ENCODE results near the gene BRCC3. TPM values are rescaled to one million over a fixed set of nuclear protein-coding genes. Genes with fewer than 3 reads are reported as not detected.

Gene BRCC3
- total RNA-seq, 1 donor from 2014 or later = 21.8 TPM

DNA sequence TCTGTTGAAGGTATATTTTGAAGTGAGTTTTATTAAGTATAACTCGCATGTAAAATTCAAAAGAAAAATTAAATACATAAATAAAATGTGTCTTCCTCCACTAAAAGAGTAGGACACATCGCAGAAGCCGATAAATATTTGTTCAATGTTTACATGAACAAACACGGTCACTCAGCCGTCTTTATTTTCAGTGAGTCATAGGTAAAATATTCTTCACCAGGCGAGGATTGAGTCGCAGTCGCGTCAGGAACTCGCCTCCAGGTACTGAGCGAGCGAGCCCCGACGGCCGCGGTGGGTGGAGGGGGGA, 44.9 kb upstream of the BRCC3 start:
- no peaks in the 10 kb centered on the region for H3K27me3 ChIP-seq (ENCODE audit: insufficient read depth, low read length)
- H3K4me3 ChIP-seq (ENCODE audit: insufficient read depth, low read depth, low read length) = peak overlapping the region; percentile 54
- peaks cover 13% of the 10 kb centered on the region for H3K79me2 ChIP-seq (ENCODE audit: insufficient read depth, low read length)
- Mint-ChIP-seq H3K9me3 (ENCODE audit: unreplicated experiment) (no peaks in the 10 kb centered on the region), H3K4me3 (ENCODE audit: unreplicated experiment) (peak overlapping the region; percentile 84), H3K27ac (ENCODE audit: unreplicated experiment) (peak overlapping the region; percentile 91), H3K4me1 (ENCODE audit: low read depth, unreplicated experiment) (peaks cover 5% of the 10 kb centered on the region), H3K27me3 (ENCODE audit: low read depth, unreplicated experiment) (no peaks in the 10 kb centered on the region), H3K36me3 (ENCODE audit: low read depth, unreplicated experiment) (no peaks in the 10 kb centered on the region)
- peak overlapping the region; percentile 99 for H3K9ac ChIP-seq (ENCODE audit: low read length)
- peaks cover 3% of the 10 kb centered on the region for H3K4me1 ChIP-seq (ENCODE audit: insufficient read depth, low read length)
- DNase-seq (ENCODE audit: low read depth) (no peak), FAIRE-seq (peak; percentile 69)
- no peak for TF ChIP-seq EZH2 (IDR thresholded peaks at IDR 0.05; ENCODE audit: insufficient read depth, low read length)
- TF ChIP-seq, protein P1, sequence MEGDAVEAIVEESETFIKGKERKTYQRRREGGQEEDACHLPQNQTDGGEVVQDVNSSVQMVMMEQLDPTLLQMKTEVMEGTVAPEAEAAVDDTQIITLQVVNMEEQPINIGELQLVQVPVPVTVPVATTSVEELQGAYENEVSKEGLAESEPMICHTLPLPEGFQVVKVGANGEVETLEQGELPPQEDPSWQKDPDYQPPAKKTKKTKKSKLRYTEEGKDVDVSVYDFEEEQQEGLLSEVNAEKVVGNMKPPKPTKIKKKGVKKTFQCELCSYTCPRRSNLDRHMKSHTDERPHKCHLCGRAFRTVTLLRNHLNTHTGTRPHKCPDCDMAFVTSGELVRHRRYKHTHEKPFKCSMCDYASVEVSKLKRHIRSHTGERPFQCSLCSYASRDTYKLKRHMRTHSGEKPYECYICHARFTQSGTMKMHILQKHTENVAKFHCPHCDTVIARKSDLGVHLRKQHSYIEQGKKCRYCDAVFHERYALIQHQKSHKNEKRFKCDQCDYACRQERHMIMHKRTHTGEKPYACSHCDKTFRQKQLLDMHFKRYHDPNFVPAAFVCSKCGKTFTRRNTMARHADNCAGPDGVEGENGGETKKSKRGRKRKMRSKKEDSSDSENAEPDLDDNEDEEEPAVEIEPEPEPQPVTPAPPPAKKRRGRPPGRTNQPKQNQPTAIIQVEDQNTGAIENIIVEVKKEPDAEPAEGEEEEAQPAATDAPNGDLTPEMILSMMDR (IDR thresholded peaks at IDR 0.05; ENCODE audit: insufficient read depth, low read depth, low read length) = no peak
- H4K20me1 ChIP-seq (ENCODE audit: insufficient read depth, low read length) = no peaks in the 10 kb centered on the region
- peak overlapping the region; percentile 97 for H3K27ac ChIP-seq (ENCODE audit: low read depth, low read length)
- no peaks in the 10 kb centered on the region for H3K9me3 ChIP-seq (ENCODE audit: insufficient read depth, low read depth, low read length)
- H3K4me2 ChIP-seq (ENCODE audit: low read length) = peak overlapping the region; percentile 91
- no peak overlapping the region for H2AFZ ChIP-seq (ENCODE audit: low read depth, low read length)
- no peaks in the 10 kb centered on the region for H3K36me3 ChIP-seq (ENCODE audit: insufficient read depth, low read length)

DNA sequence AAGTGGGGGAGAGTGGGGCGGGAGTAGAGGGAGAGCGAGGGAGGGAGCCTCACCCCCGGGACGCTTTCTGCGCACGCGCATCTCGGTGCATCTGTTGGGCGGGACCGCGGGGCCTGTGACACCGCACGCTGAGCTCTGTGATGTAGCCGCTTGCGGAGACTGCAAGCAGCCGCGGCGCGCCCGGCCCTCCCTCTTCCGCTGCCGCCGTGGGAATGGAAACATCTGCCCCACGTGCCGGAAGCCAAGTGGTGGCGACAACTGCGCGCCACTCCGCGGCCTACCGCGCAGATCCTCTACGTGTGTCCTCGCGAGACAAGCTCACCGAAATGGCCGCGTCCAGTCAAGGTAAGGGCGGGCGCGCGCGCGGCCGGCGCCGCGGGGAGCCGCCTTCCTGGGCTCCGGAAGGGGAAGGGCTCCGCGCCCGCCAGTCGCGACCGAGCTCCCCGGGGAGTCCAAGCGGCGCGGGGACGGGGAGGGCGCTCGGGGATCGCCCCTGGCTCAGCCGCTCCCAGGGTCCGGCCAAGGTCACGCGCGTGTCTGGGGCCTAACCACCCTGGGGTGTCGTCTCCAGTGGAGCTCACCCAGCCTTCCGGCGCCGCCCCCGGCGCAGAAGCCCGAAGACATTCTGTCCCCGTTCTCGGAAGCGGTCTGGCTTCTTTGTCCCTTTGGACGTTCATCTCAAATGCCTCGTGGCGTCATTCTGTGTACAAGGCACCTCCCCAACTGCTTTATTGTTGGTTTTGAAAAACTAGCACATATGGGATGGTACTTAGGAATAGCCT, 44.4 kb upstream of the BRCC3 start, which contains the start of gene FUNDC2:
FUNDC2 (plus strand) TSS at position 118 of the 782 bp plus-strand sequence; CDS start at position 213, 95 bp downstream.
- H3K36me3 ChIP-seq (ENCODE audit: insufficient read depth, low read length) = no peaks in the 10 kb centered on the region
- Mint-ChIP-seq H3K27me3 (ENCODE audit: low read depth, unreplicated experiment) (no peaks in the 10 kb centered on the region), H3K4me1 (ENCODE audit: low read depth, unreplicated experiment) (peaks cover 5% of the 10 kb centered on the region), H3K36me3 (ENCODE audit: low read depth, unreplicated experiment) (no peaks in the 10 kb centered on the region), H3K4me3 (ENCODE audit: unreplicated experiment) (peak within 1 kb of the TSS; percentile 88), H3K27ac (ENCODE audit: unreplicated experiment) (peak within 1 kb of the TSS; percentile 91), H3K9me3 (ENCODE audit: unreplicated experiment) (no peaks in the 10 kb centered on the region)
- peaks cover 17% of the 10 kb centered on the region for H3K79me2 ChIP-seq (ENCODE audit: insufficient read depth, low read length)
- TF ChIP-seq EZH2 (IDR thresholded peaks at IDR 0.05; ENCODE audit: insufficient read depth, low read length) = no peak
- TF ChIP-seq, protein P1 (IDR thresholded peaks at IDR 0.05; ENCODE audit: insufficient read depth, low read depth, low read length) = no peak
- H3K9ac ChIP-seq (ENCODE audit: low read length) = peak within 1 kb of the TSS; percentile 99
- H3K4me2 ChIP-seq (ENCODE audit: low read length) = peak within 1 kb of the TSS; percentile 91
- peak within 1 kb of the TSS; percentile 87 for H3K4me3 ChIP-seq (ENCODE audit: insufficient read depth, low read depth, low read length)
- H3K27me3 ChIP-seq (ENCODE audit: insufficient read depth, low read length) = no peaks in the 10 kb centered on the region
- DNase-seq (ENCODE audit: low read depth) (peak; percentile 87), FAIRE-seq (peak; percentile 76)
- H3K9me3 ChIP-seq (ENCODE audit: insufficient read depth, low read depth, low read length) = no peaks in the 10 kb centered on the region
- peak within 1 kb of the TSS; percentile 71 for H2AFZ ChIP-seq (ENCODE audit: low read depth, low read length)
- H4K20me1 ChIP-seq (ENCODE audit: insufficient read depth, low read length) = no peaks in the 10 kb centered on the region
- peak within 1 kb of the TSS; percentile 97 for H3K27ac ChIP-seq (ENCODE audit: low read depth, low read length)
- peaks cover 3% of the 10 kb centered on the region for H3K4me1 ChIP-seq (ENCODE audit: insufficient read depth, low read length)
